Glutamatergic neuron (in vitro differentiated cells): ENCODE results near the gene HCRT. TPM values are rescaled to one million over a fixed set of nuclear protein-coding genes. Genes with fewer than 3 reads are reported as not detected.

ENCODE experiments used
- DNase-seq: peaks from one replicate; pipeline ENCODE4 v3.0.0; 2022
- H3K27ac Mint-ChIP-seq: one replicate; pipeline ENCODE4 v1.8.0; 2020; ENCODE audit warnings: mild to moderate bottlenecking, mixed read lengths, inconsistent platforms; ENCODE audit not compliant: unreplicated experiment
- H3K27me3 Mint-ChIP-seq: one replicate; pipeline ENCODE4 v1.8.0; 2020; ENCODE audit warnings: mild to moderate bottlenecking, moderate library complexity, mixed read lengths, inconsistent platforms; ENCODE audit not compliant: unreplicated experiment
- H3K36me3 Mint-ChIP-seq: one replicate; pipeline ENCODE4 v1.8.0; 2020; ENCODE audit warnings: mild to moderate bottlenecking, mixed read lengths, inconsistent platforms; ENCODE audit not compliant: unreplicated experiment
- H3K4me1 Mint-ChIP-seq: one replicate; pipeline ENCODE4 v1.8.0; 2020; ENCODE audit warnings: mild to moderate bottlenecking, low read depth, mixed read lengths, inconsistent platforms; ENCODE audit not compliant: unreplicated experiment
- H3K4me3 Mint-ChIP-seq: one replicate; pipeline ENCODE4 v1.8.0; 2020; ENCODE audit warnings: mild to moderate bottlenecking, mixed read lengths, inconsistent platforms; ENCODE audit not compliant: unreplicated experiment
- H3K9me3 Mint-ChIP-seq: one replicate; pipeline ENCODE4 v1.8.0; 2020; ENCODE audit warnings: mild to moderate bottlenecking, moderate library complexity, mixed read lengths, inconsistent platforms; ENCODE audit not compliant: unreplicated experiment
- CTCF ChIP-seq: fragments of 200-600 bp; sonication (generic); IDR thresholded peaks from one replicate; pipeline ENCODE4 v1.5.0; 2021; ENCODE audit not compliant: partially characterized antibody, unreplicated experiment
- total RNA-seq: library from RNA; stranded (reverse); fragmentation: NEBNext Ultra II Directional; extraction: Animal tissue kit (Norgen Biotek cat#: 25700); gene quantifications from one replicate; pipeline ENCODE4 v1.2.1, GENCODE V29; 2021; ENCODE audit not compliant: unreplicated experiment

The HCRT gene
- total RNA-seq, 1 donor from 2014 or later: not detected

- peaks cover 5% of the 10 kb centered on the region for H3K9me3 Mint-ChIP-seq
- no peak overlapping the region for H3K27ac Mint-ChIP-seq
- H3K4me3 Mint-ChIP-seq: no peak overlapping the region
- TF ChIP-seq CTCF: no peak
- H3K4me1 Mint-ChIP-seq: peaks cover 6% of the 10 kb centered on the region
- H3K27me3 Mint-ChIP-seq: peaks cover 3% of the 10 kb centered on the region
- no peaks in the 10 kb centered on the region for H3K36me3 Mint-ChIP-seq
- DNase-seq: no peak
Observed at GRCh38 chr17:42202696-42203095, 17.4 kb upstream of the HCRT start.

- no peak for DNase-seq
- peaks cover 4% of the 10 kb centered on the region for H3K27me3 Mint-ChIP-seq
- H3K4me1 Mint-ChIP-seq: peaks cover 6% of the 10 kb centered on the region
- H3K9me3 Mint-ChIP-seq: peaks cover 5% of the 10 kb centered on the region
- no peak for TF ChIP-seq CTCF
- no peaks in the 10 kb centered on the region for H3K36me3 Mint-ChIP-seq
- no peak overlapping the region for H3K27ac Mint-ChIP-seq
- no peak overlapping the region for H3K4me3 Mint-ChIP-seq
Observed at GRCh38 chr17:42202159-42202558, 16.9 kb upstream of the HCRT start.

DNA sequence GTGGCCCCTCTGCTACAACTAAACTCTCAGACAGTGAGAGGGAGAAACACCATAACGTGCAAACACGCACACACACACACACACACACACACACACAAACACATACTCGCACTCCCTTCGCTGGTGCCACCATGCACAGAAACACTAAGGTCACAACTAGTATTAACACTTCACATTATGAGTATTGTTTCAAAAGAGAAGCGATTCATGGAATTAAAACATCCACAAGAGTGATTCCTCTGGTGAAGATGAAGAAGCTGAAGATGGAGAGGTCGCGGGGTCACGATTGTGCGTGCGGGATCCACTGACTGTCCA lies 16.2 kb upstream of the HCRT start:
- TF ChIP-seq CTCF: no peak
- DNase-seq: no peak
- no peaks in the 10 kb centered on the region for H3K36me3 Mint-ChIP-seq
- peaks cover 6% of the 10 kb centered on the region for H3K4me1 Mint-ChIP-seq
- no peak overlapping the region for H3K4me3 Mint-ChIP-seq
- peaks cover 5% of the 10 kb centered on the region for H3K27me3 Mint-ChIP-seq
- H3K9me3 Mint-ChIP-seq: peaks cover 5% of the 10 kb centered on the region
- H3K27ac Mint-ChIP-seq: peak overlapping the region; percentile 2

DNA sequence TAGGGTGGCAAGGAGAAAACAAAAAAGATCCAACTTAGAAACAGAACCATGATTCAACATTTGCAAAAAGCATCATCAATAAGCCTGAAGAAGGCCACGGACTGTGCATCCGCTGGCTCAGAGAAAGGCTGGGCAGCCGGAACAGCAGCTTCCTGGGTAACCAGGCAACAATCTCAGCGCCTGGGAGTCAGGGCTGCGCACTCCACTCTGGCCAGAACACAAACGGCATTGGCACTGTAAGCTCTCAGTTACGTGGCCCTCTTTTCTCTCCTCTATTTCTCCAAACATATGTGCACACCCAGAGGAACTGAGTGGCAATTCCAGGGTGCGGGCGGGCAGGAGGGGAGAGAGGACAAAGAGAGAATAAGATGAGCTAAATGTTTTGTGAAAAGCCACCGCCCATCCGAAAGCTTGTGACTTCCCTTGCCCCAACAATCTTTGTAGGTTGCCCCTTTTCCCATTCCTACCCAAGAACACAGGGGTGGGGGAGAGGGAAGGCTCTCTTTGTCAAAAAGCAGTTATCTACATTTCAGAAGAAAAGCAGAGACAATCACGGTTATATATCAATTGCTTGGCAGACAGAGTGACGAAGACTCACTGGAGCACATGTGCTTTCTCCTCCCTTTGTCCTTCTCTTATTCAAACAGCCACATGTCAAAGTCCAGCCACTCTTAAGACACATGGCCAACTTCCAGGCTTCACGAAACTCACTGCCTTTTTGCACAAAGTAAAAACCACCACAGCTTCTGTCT lies 15.6 kb upstream of the HCRT start:
- Mint-ChIP-seq H3K27ac (peak overlapping the region; percentile 17), H3K27me3 (peaks cover 8% of the 10 kb centered on the region), H3K36me3 (no peaks in the 10 kb centered on the region), H3K4me1 (peaks cover 6% of the 10 kb centered on the region), H3K4me3 (no peak overlapping the region), H3K9me3 (peaks cover 5% of the 10 kb centered on the region)
- no peak for TF ChIP-seq CTCF
- DNase-seq: no peak

GRCh38 chr17:42199416-42200011 lies 14.3 kb upstream of the HCRT start:
- no peak for TF ChIP-seq CTCF
- H3K9me3 Mint-ChIP-seq: peaks cover 5% of the 10 kb centered on the region
- H3K27me3 Mint-ChIP-seq: peaks cover 8% of the 10 kb centered on the region
- no peak overlapping the region for H3K4me3 Mint-ChIP-seq
- H3K4me1 Mint-ChIP-seq: peaks cover 6% of the 10 kb centered on the region
- no peaks in the 10 kb centered on the region for H3K36me3 Mint-ChIP-seq
- H3K27ac Mint-ChIP-seq: no peak overlapping the region
- no peak for DNase-seq
